Endothelial cell (in vitro differentiated cells): Measurements from ENCODE around the gene UROC1. TPM values are rescaled to one million over a fixed set of nuclear protein-coding genes. Genes with fewer than 3 reads are reported as not detected.
A peak's percentile ranks its signal among the peaks of the same experiment; 100 is the strongest.

Source experiments
- DNase-seq: peaks from one replicate; pipeline ENCODE4 v3.0.0; 2021; ENCODE audit warnings: low spot score
- H3K27ac Mint-ChIP-seq: one replicate; pipeline ENCODE4 v1.8.0; 2021; ENCODE audit warnings: mixed read lengths, inconsistent platforms; ENCODE audit not compliant: unreplicated experiment
- H3K27me3 Mint-ChIP-seq: one replicate; pipeline ENCODE4 v1.8.0; 2021; ENCODE audit warnings: mild to moderate bottlenecking, moderate library complexity, mixed read lengths, inconsistent platforms; ENCODE audit not compliant: unreplicated experiment
- H3K36me3 Mint-ChIP-seq: one replicate; pipeline ENCODE4 v1.8.0; 2021; ENCODE audit warnings: mild to moderate bottlenecking, low read depth, mixed read lengths, inconsistent platforms; ENCODE audit not compliant: unreplicated experiment
- H3K4me1 Mint-ChIP-seq: one replicate; pipeline ENCODE4 v1.8.0; 2021; ENCODE audit warnings: mild to moderate bottlenecking, mixed read lengths, inconsistent platforms; ENCODE audit not compliant: unreplicated experiment
- H3K4me3 Mint-ChIP-seq: one replicate; pipeline ENCODE4 v1.8.0; 2021; ENCODE audit warnings: mild to moderate bottlenecking, mixed read lengths, inconsistent platforms; ENCODE audit not compliant: unreplicated experiment
- H3K9me3 Mint-ChIP-seq: one replicate; pipeline ENCODE4 v1.8.0; 2021; ENCODE audit warnings: mixed read lengths, inconsistent platforms; ENCODE audit not compliant: unreplicated experiment
- CTCF ChIP-seq: fragments of 200-600 bp; sonication (generic); IDR thresholded peaks from one replicate; pipeline ENCODE4 v1.5.0; 2021; ENCODE audit warnings: antibody characterized with exemption; ENCODE audit not compliant: unreplicated experiment
- total RNA-seq: library from RNA; stranded (reverse); fragmentation: NEBNext Ultra II Directional; extraction: Animal tissue kit (Norgen Biotek cat#: 25700); gene quantifications from one replicate; pipeline ENCODE4 v1.2.1, GENCODE V29; 2021; ENCODE audit not compliant: unreplicated experiment

UROC1 gene
- total RNA-seq, 1 donor from 2014 or later: not detected

- Mint-ChIP-seq H3K9me3 (no peaks in the 10 kb centered on the region), H3K27ac (peak overlapping the region; percentile 21), H3K27me3 (peaks cover 1% of the 10 kb centered on the region)
Measured at GRCh38 chr3:126433496-126434263, 83.9 kb downstream of the UROC1 start.

GRCh38 chr3:126433105-126433430 is 84.5 kb downstream of the UROC1 start:
- Mint-ChIP-seq H3K9me3 (no peaks in the 10 kb centered on the region), H3K4me1 (no peaks in the 10 kb centered on the region), H3K27me3 (peaks cover 1% of the 10 kb centered on the region), H3K4me3 (no peak overlapping the region), H3K36me3 (peaks cover 8% of the 10 kb centered on the region), H3K27ac (no peak overlapping the region)
- no peak for DNase-seq
- TF ChIP-seq CTCF: no peak

More at GRCh38 chr3:126433496-126434263, 83.9 kb downstream of the UROC1 start:
- DNase-seq: no peak
- Mint-ChIP-seq H3K4me3 (no peak overlapping the region), H3K36me3 (peaks cover 8% of the 10 kb centered on the region), H3K4me1 (no peaks in the 10 kb centered on the region)
- no peak for TF ChIP-seq CTCF

- H3K4me3 Mint-ChIP-seq: no peak overlapping the region
- H3K36me3 Mint-ChIP-seq: peaks cover 5% of the 10 kb centered on the region
- no peaks in the 10 kb centered on the region for H3K9me3 Mint-ChIP-seq
- H3K27ac Mint-ChIP-seq: no peak overlapping the region
- DNase-seq: no peak
- no peaks in the 10 kb centered on the region for H3K4me1 Mint-ChIP-seq
- TF ChIP-seq CTCF: no peak
- peaks cover 1% of the 10 kb centered on the region for H3K27me3 Mint-ChIP-seq
Measured at GRCh38 chr3:126432361-126433104, 85.0 kb downstream of the UROC1 start.

Other genes with a start within 250 kb of the UROC1 start
- gene KLF15, start 160.4 kb downstream of the UROC1 start, total RNA-seq: 0.67 TPM
- not detected for gene CFAP100, start 122.9 kb downstream of the UROC1 start, total RNA-seq
- gene ZXDC, start 41.9 kb downstream of the UROC1 start, total RNA-seq: 25.4 TPM
- gene CHST13, start 6.4 kb upstream of the UROC1 start, total RNA-seq: not detected
- gene C3orf22, start 41.2 kb upstream of the UROC1 start, total RNA-seq: not detected
- gene TXNRD3, start 137.4 kb upstream of the UROC1 start, total RNA-seq: 4.8 TPM
- gene CHCHD6, start 186.5 kb upstream of the UROC1 start, total RNA-seq: 9.2 TPM